Kidney epithelial cell (primary cell): ENCODE measurements around the gene STAT3. TPM values are rescaled to one million over a fixed set of nuclear protein-coding genes. Genes with fewer than 3 reads are reported as not detected.

Source experiments
- DNase-seq: peaks from one replicate; pipeline ENCODE4 v3.0.0-alpha.2; 2010; ENCODE audit warnings: low read depth
- H3K27me3 ChIP-seq: 2 replicates; pipeline ENCODE4 v1.6.0; 2011; ENCODE audit warnings: low read length; ENCODE audit not compliant: control insufficient read depth, insufficient read depth
- H3K36me3 ChIP-seq: 2 replicates; pipeline ENCODE4 v1.5.1; 2011; ENCODE audit warnings: low read length; ENCODE audit not compliant: control insufficient read depth, insufficient read depth
- H3K4me3 ChIP-seq: 2 replicates; pipeline ENCODE4 v1.5.1; 2011; ENCODE audit warnings: low read depth, mild to moderate bottlenecking, control low read depth, low read length
- total RNA-seq: library from RNA; depleted of rRNA; stranded (reverse); fragments of >200 nt; gene quantifications from 2 replicates; pipeline ENCODE4 v1.2.3, GENCODE V29; 2015
- TF ChIP-seq, protein P1 (sequence below): IDR thresholded peaks from 2 replicates; pipeline ENCODE4 v1.5.1; 2011; ENCODE audit warnings: mild to moderate bottlenecking, moderate library complexity, low read length, control low read depth, inconsistent platforms; ENCODE audit not compliant: insufficient read depth, poor library complexity, severe bottlenecking

STAT3 gene
- total RNA-seq, 1 donor from 2014 or later = 74.9 TPM

DNA sequence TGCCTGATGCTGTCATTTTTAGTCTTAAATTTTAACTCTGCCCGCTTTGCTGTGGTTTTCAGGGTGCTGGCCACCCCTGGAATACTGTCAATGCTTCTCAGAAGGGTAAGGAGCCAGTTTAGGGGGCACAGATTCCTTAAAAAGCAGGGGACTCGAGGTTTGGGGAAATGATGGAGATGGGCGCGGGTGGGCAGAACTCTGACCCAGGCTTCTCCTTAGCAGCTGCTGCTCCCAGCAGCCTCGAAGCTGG is 76.3 kb downstream of the STAT3 start:
- no peak overlapping the region for H3K4me3 ChIP-seq
- DNase-seq = no peak
- no peaks in the 10 kb centered on the region for H3K36me3 ChIP-seq
- no peaks in the 10 kb centered on the region for H3K27me3 ChIP-seq
- TF ChIP-seq, protein P1, sequence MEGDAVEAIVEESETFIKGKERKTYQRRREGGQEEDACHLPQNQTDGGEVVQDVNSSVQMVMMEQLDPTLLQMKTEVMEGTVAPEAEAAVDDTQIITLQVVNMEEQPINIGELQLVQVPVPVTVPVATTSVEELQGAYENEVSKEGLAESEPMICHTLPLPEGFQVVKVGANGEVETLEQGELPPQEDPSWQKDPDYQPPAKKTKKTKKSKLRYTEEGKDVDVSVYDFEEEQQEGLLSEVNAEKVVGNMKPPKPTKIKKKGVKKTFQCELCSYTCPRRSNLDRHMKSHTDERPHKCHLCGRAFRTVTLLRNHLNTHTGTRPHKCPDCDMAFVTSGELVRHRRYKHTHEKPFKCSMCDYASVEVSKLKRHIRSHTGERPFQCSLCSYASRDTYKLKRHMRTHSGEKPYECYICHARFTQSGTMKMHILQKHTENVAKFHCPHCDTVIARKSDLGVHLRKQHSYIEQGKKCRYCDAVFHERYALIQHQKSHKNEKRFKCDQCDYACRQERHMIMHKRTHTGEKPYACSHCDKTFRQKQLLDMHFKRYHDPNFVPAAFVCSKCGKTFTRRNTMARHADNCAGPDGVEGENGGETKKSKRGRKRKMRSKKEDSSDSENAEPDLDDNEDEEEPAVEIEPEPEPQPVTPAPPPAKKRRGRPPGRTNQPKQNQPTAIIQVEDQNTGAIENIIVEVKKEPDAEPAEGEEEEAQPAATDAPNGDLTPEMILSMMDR = no peak

DNA sequence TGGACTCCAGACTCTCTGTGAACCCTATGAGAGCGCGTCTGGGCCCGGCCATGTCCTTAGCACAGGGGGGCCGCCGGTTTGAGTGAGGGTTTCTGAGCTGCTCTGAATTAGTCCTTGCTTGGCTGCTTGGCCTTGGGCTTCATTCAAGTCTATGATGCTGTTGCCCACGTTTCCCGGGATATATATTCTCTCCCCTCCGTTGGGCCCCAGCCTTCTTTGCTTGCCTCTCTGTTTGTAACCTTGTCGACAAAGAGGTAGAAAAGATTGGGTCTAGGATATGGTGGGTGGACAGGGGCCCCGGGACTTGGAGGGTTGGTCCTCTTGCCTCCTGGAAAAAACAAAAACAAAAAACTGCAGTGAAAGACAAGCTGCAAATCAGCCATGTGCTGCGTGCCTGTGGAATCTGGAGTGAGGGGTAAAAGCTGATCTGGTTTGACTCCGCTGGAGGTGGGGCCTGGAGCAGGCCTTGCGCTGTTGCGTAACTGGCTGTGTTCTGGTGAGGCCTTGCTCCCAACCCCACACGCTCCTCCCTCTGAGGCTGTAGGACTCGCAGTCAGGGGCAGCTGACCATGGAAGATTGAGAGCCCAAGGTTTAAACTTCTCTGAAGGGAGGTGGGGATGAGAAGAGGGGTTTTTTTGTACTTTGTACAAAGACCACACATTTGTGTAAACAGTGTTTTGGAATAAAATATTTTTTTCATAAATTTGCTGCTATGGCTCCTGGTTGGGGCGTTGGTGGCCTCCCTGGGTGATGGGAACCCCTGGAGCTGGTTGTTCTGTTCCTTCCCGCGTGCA is 76.8 kb downstream of the STAT3 start:
- TF ChIP-seq, protein P1 = no peak
- Histone ChIP-seq H3K36me3 (no peaks in the 10 kb centered on the region), H3K4me3 (no peak overlapping the region), H3K27me3 (no peaks in the 10 kb centered on the region)
- DNase-seq = peak; percentile 56

DNA sequence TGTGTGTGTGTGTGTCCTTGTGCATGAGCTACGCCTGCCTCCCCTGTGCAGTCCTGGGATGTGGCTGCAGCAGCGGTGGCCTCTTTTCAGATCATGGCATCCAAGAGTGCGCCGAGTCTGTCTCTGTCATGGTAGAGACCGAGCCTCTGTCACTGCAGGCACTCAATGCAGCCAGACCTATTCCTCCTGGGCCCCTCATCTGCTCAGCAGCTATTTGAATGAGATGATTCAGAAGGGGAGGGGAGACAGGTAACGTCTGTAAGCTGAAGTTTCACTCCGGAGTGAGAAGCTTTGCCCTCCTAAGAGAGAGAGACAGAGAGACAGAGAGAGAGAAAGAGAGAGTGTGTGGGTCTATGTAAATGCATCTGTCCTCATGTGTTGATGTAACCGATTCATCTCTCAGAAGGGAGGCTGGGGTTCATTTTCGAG is 77.4 kb downstream of the STAT3 start:
- Histone ChIP-seq H3K36me3 (no peaks in the 10 kb centered on the region), H3K27me3 (no peaks in the 10 kb centered on the region), H3K4me3 (no peak overlapping the region)
- no peak for DNase-seq
- TF ChIP-seq, protein P1 = no peak

DNA sequence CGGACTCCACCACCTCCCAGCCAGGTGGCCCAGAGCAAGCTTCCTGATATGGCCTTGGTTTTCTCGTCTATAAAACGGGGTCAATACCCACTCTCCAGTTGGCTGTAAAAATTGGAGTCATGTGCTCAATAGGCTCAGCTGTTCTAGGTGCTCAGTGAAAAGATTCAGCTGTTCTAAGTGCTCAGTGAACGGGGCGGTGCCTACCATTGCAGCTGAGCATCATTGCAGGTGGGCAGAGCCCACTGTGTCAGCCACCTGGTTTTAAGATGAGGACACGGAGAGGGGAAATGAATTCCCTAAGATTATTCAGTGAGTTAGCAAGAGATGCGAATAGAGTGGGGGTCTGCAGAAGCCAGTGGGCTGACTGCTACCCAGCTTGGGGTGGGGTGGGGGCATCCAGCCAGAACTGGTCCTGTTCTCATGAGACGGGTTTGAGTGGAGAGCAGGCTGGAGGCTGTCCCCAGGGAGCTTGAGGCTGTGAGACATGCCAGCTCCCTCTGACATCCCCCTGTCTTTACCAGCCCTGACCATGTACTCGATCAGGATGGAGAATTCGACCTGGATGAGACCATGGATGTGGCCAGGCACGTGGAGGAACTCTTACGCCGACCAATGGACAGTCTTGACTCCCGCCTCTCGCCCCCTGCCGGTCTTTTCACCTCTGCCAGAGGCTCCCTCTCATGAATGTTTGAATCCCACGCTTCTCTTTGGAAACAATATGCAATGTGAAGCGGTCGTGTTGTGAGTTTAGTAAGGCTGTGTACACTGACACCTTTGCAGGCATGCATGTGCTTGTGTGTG is 78.1 kb downstream of the STAT3 start:
- H3K36me3 ChIP-seq = no peaks in the 10 kb centered on the region
- TF ChIP-seq, protein P1 = peak; percentile 16
- H3K27me3 ChIP-seq = no peaks in the 10 kb centered on the region

DNA sequence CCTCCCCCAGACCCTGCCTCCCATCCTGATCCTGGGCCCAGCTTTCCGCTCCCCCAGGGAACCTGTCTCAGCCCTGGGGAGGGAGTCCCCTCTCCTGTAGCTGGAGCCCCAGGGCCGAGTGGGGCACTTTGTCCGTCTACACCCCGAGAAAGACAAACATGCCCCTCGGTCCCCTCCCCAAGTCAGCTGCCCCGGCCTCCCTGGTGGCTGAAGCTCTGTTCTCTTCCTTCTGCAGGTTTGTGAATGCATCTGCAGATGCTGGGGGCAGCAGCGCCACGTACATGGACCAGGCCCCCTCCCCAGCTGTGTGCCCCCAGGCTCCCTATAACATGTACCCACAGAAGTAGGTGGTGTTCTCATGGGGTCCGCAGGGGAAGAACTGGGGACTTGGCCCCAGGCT is 79.1 kb downstream of the STAT3 start:
- TF ChIP-seq, protein P1 = no peak
- H3K36me3 ChIP-seq = no peaks in the 10 kb centered on the region
- DNase-seq = no peak
- no peak overlapping the region for H3K4me3 ChIP-seq
- H3K27me3 ChIP-seq = no peaks in the 10 kb centered on the region

More for the DNA sequence above, 78.1 kb downstream of the STAT3 start:
- no peak overlapping the region for H3K4me3 ChIP-seq
- no peak for DNase-seq
